Astrocyte (in vitro differentiated cells and primary cell): Measurements from ENCODE around the gene GPATCH8. TPM values are rescaled to one million over a fixed set of nuclear protein-coding genes. Genes with fewer than 3 reads are reported as not detected.
A peak's percentile ranks its signal among the peaks of the same experiment; 100 is the strongest.

ENCODE experiments used
- DNase-seq: peaks from one replicate; pipeline ENCODE4 v3.0.0-alpha.2; 2010; ENCODE audit warnings: low read depth
- FAIRE-seq: peaks from 2 replicates; lab custom pipeline; 2011; peaks lifted over from hg19 to GRCh38; lab: Jason Lieb, UNC
- H2AFZ ChIP-seq: 2 replicates; pipeline ENCODE4 v1.6.0; 2012; ENCODE audit warnings: low read depth, low read length, inconsistent platforms
- H3K27ac ChIP-seq: 2 replicates; pipeline ENCODE4 v1.5.1; 2011; ENCODE audit warnings: low read depth, low read length, inconsistent platforms
- H3K27me3 ChIP-seq: 2 replicates; pipeline ENCODE4 v1.6.0; 2011; ENCODE audit warnings: low read length, inconsistent platforms; ENCODE audit not compliant: insufficient read depth
- H3K36me3 ChIP-seq: 2 replicates; pipeline ENCODE4 v1.5.1; 2011; ENCODE audit warnings: low read length, inconsistent platforms; ENCODE audit not compliant: insufficient read depth
- H3K4me1 ChIP-seq: 2 replicates; pipeline ENCODE4 v1.5.1; 2011; ENCODE audit warnings: low read length, inconsistent platforms; ENCODE audit not compliant: insufficient read depth
- H3K4me2 ChIP-seq: 2 replicates; pipeline ENCODE4 v1.6.0; 2012; ENCODE audit warnings: low read length, inconsistent platforms
- H3K4me3 ChIP-seq: 2 replicates; pipeline ENCODE4 v1.5.1; 2011; ENCODE audit warnings: low read depth, mild to moderate bottlenecking, low read length, inconsistent platforms; ENCODE audit not compliant: insufficient read depth
- H3K79me2 ChIP-seq: 2 replicates; pipeline ENCODE4 v1.6.0; 2012; ENCODE audit warnings: mild to moderate bottlenecking, low read length, inconsistent platforms; ENCODE audit not compliant: insufficient read depth
- H3K9ac ChIP-seq: 2 replicates; pipeline ENCODE4 v1.6.0; 2012; ENCODE audit warnings: mild to moderate bottlenecking, low read length, inconsistent platforms
- H3K9me3 ChIP-seq: 2 replicates; pipeline ENCODE4 v1.5.1; 2012; ENCODE audit warnings: low read depth, mild to moderate bottlenecking, low read length, inconsistent platforms; ENCODE audit not compliant: insufficient read depth
- H4K20me1 ChIP-seq: 2 replicates; pipeline ENCODE4 v1.6.0; 2012; ENCODE audit warnings: low read length, inconsistent platforms; ENCODE audit not compliant: insufficient read depth
- H3K27ac Mint-ChIP-seq: one replicate; pipeline ENCODE4 v1.8.0; 2021; ENCODE audit warnings: mild to moderate bottlenecking, mixed read lengths; ENCODE audit not compliant: unreplicated experiment
- H3K27me3 Mint-ChIP-seq: one replicate; pipeline ENCODE4 v1.8.0; 2021; ENCODE audit warnings: low read depth, mixed read lengths; ENCODE audit not compliant: unreplicated experiment
- H3K36me3 Mint-ChIP-seq: one replicate; pipeline ENCODE4 v1.8.0; 2021; ENCODE audit warnings: low read depth, mixed read lengths; ENCODE audit not compliant: unreplicated experiment
- H3K4me1 Mint-ChIP-seq: one replicate; pipeline ENCODE4 v1.8.0; 2021; ENCODE audit warnings: low read depth, mixed read lengths; ENCODE audit not compliant: unreplicated experiment
- H3K4me3 Mint-ChIP-seq: one replicate; pipeline ENCODE4 v1.8.0; 2021; ENCODE audit warnings: mild to moderate bottlenecking, moderate library complexity, mixed read lengths; ENCODE audit not compliant: unreplicated experiment
- H3K9me3 Mint-ChIP-seq: one replicate; pipeline ENCODE4 v1.8.0; 2021; ENCODE audit warnings: mild to moderate bottlenecking, mixed read lengths; ENCODE audit not compliant: unreplicated experiment
- EZH2 ChIP-seq: IDR thresholded peaks from 2 replicates; pipeline ENCODE4 v1.6.1; 2012; ENCODE audit warnings: mild to moderate bottlenecking, low read length, inconsistent platforms; ENCODE audit not compliant: insufficient read depth
- total RNA-seq: library from RNA; stranded (reverse); gene quantifications from 2 replicates; pipeline ENCODE4 v1.2.1, GENCODE V29; 2021
- TF ChIP-seq, protein P1 (sequence below): IDR thresholded peaks from 2 replicates; pipeline ENCODE4 v1.5.1; 2011; ENCODE audit warnings: low read depth, mild to moderate bottlenecking, inconsistent platforms, low read length, moderate library complexity; ENCODE audit not compliant: insufficient read depth

Gene GPATCH8
- total RNA-seq, 1 donor from 2014 or later: 43.3 TPM

DNA sequence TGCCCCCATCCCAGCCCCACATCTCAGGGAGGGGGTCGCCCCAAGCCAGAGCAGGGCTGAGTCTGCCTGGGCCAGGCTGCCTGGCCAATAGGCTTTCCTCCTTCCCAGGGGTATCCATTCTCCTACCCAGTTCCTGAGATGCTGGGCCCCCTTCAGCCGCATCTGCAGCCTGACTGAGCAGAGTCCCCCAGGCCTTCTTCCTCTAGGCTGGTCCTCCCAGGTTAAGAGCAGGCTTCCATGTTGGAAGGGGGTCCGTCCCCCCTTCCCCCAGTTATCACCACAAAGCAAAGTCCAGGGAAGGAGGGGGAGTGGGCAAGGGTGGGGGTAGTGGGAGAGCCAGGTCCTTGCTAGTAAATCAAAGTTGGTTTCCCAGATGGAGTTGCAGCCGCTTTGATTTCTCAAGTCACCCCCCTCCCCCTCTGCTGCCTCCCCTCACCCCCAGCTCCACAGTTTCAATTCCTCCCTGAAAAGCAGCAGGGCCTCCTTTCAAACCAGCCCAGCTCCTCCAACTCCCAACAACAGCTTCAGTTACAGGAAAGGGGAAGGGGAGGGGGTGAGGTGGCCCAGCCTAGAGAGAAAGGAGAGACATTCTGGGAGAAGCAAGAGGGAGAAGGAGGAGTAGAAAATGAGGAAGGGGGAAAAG is 44.5 kb upstream of the GPATCH8 start:
- no peaks in the 10 kb centered on the region for H3K36me3 ChIP-seq
- no peaks in the 10 kb centered on the region for H3K79me2 ChIP-seq
- no peaks in the 10 kb centered on the region for H4K20me1 ChIP-seq
- H3K27ac ChIP-seq: peak overlapping the region; percentile 72
- peaks cover 41% of the 10 kb centered on the region for H3K4me1 ChIP-seq
- H3K4me3 ChIP-seq: no peak overlapping the region
- TF ChIP-seq EZH2: no peak
- TF ChIP-seq, protein P1, sequence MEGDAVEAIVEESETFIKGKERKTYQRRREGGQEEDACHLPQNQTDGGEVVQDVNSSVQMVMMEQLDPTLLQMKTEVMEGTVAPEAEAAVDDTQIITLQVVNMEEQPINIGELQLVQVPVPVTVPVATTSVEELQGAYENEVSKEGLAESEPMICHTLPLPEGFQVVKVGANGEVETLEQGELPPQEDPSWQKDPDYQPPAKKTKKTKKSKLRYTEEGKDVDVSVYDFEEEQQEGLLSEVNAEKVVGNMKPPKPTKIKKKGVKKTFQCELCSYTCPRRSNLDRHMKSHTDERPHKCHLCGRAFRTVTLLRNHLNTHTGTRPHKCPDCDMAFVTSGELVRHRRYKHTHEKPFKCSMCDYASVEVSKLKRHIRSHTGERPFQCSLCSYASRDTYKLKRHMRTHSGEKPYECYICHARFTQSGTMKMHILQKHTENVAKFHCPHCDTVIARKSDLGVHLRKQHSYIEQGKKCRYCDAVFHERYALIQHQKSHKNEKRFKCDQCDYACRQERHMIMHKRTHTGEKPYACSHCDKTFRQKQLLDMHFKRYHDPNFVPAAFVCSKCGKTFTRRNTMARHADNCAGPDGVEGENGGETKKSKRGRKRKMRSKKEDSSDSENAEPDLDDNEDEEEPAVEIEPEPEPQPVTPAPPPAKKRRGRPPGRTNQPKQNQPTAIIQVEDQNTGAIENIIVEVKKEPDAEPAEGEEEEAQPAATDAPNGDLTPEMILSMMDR: no peak
- H3K9me3 ChIP-seq: no peaks in the 10 kb centered on the region
- H3K9ac ChIP-seq: peak overlapping the region; percentile 43
- no peaks in the 10 kb centered on the region for H3K27me3 ChIP-seq
- peak overlapping the region; percentile 45 for H3K4me2 ChIP-seq
- no peak for DNase-seq
- H2AFZ ChIP-seq: peak overlapping the region; percentile 6
- peaks cover 70% of the 10 kb centered on the region for H3K4me1 Mint-ChIP-seq
- H3K27me3 Mint-ChIP-seq: no peaks in the 10 kb centered on the region
- no peak overlapping the region for H3K4me3 Mint-ChIP-seq
- peak overlapping the region; percentile 99 for H3K27ac Mint-ChIP-seq
- no peak for FAIRE-seq
- H3K36me3 Mint-ChIP-seq: peaks cover 4% of the 10 kb centered on the region
- H3K9me3 Mint-ChIP-seq: no peaks in the 10 kb centered on the region

DNA sequence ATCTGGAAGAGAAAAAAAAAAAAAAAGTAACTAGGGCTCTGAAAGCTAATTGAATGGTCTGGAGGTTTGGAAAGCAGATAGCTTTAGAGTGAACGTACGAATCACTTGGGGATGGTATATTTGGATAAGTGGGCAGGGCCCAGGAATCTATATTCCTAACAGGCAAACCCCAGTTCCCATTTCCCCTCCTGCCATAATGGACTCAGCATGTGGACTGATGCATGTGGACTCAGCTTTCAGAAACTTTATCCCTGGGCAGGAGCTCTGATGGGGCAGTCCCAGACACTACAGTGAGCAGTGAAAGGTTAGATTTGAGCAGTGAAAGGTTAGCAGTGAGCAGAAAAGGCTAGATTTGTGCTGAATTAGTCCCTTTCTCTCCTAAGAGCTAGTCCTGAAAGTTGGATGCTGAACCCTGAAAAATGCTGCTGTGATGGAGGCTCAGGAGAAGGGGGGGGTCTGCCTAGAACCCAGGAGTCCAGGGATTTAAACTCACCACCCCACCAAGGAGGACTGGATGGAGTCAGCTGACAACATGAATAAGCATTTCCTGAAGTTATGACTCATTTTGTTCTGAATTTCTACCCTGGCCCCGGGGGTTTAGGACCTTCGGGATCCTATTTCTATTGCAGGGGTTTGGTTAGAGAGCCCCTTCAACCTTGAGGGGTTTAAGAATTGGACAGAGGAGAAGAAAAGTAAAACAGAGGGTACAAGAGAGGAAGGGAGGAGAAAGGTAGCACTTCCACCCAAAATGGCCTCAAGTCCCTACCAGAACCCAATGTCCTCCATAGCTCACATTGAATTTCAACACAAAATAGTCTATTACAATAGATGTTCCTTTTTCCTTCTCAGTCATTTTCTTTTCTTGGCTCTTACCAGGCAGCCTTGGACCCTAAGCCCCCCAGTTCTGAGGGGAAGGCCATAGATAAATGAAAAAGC is 43.7 kb upstream of the GPATCH8 start:
- no peaks in the 10 kb centered on the region for H4K20me1 ChIP-seq
- H3K27me3 ChIP-seq: no peaks in the 10 kb centered on the region
- TF ChIP-seq, protein P1: no peak
- TF ChIP-seq EZH2: no peak
- H3K4me3 ChIP-seq: no peak overlapping the region
- peaks cover 49% of the 10 kb centered on the region for H3K4me1 ChIP-seq
- H3K27ac ChIP-seq: peak overlapping the region; percentile 72
- H3K4me2 ChIP-seq: peak overlapping the region; percentile 45
- Mint-ChIP-seq H3K27ac (peak overlapping the region; percentile 99), H3K27me3 (no peaks in the 10 kb centered on the region), H3K9me3 (no peaks in the 10 kb centered on the region), H3K4me1 (peaks cover 73% of the 10 kb centered on the region), H3K4me3 (peak overlapping the region; percentile 5), H3K36me3 (peaks cover under 1% of the 10 kb centered on the region)
- peak overlapping the region; percentile 43 for H3K9ac ChIP-seq
- no peaks in the 10 kb centered on the region for H3K36me3 ChIP-seq
- DNase-seq (peak; percentile 50), FAIRE-seq (peak; percentile 69)
- no peaks in the 10 kb centered on the region for H3K9me3 ChIP-seq
- H3K79me2 ChIP-seq: no peaks in the 10 kb centered on the region
- H2AFZ ChIP-seq: peak overlapping the region; percentile 6
